Measurements from ENCODE around the gene PRSS38. TPM values are rescaled to one million over a fixed set of nuclear protein-coding genes. Genes with fewer than 3 reads are reported as not detected.

Gene PRSS38
- total RNA-seq, 1 experiment from 2014 or later = not detected

- POLR2A ChIA-PET = no interaction called here
- Mint-ChIP-seq H3K4me1 (ENCODE audit: insufficient read depth, unreplicated experiment) (peaks cover 19% of the 10 kb centered on the region), H3K27me3 (ENCODE audit: insufficient read depth, unreplicated experiment) (no peaks in the 10 kb centered on the region), H3K9me3 (ENCODE audit: unreplicated experiment) (no peaks in the 10 kb centered on the region), H3K4me3 (ENCODE audit: unreplicated experiment) (no peak overlapping the region), H3K36me3 (ENCODE audit: insufficient read depth, unreplicated experiment) (no peaks in the 10 kb centered on the region), H3K27ac (ENCODE audit: low read depth, unreplicated experiment) (no peak overlapping the region)
- CTCF ChIA-PET = interaction anchor here (0.6 kb wide), 1 partner anchor 28 kb away, joined by 4 read pairs; no protein-coding TSS in a partner anchor
- no peak for TF ChIP-seq CTCF (IDR thresholded peaks at IDR 0.05; ENCODE audit: unreplicated experiment)
- no peak for DNase-seq (ENCODE audit: unreplicated experiment)
- BruUV-seq (replicated peaks) = no TSS peak
- intact Hi-C loops (cut with micrococcal nuclease) = loop anchor here (5.0 kb wide), 1 partner anchor 82 kb away; no protein-coding TSS in a partner anchor
Measured at GRCh38 chr1:227889047-227889862, 73.8 kb downstream of the PRSS38 start.

- DNase-seq (ENCODE audit: unreplicated experiment) = no peak
- ChIA-PET CTCF (interaction anchor here (0.7 kb wide), 1 partner anchor 43 kb away, joined by 3 read pairs; no protein-coding TSS in a partner anchor), POLR2A (no interaction called here)
- intact Hi-C loops (cut with micrococcal nuclease) = loop anchor here (5.0 kb wide), 1 partner anchor 83 kb away; no protein-coding TSS in a partner anchor
- H3K9me3 Mint-ChIP-seq (ENCODE audit: unreplicated experiment) = no peaks in the 10 kb centered on the region
- H3K27me3 Mint-ChIP-seq (ENCODE audit: insufficient read depth, unreplicated experiment) = no peaks in the 10 kb centered on the region
- BruUV-seq (replicated peaks) = no TSS peak
- peaks cover 19% of the 10 kb centered on the region for H3K4me1 Mint-ChIP-seq (ENCODE audit: insufficient read depth, unreplicated experiment)
- no peaks in the 10 kb centered on the region for H3K36me3 Mint-ChIP-seq (ENCODE audit: insufficient read depth, unreplicated experiment)
- no peak overlapping the region for H3K4me3 Mint-ChIP-seq (ENCODE audit: unreplicated experiment)
- no peak overlapping the region for H3K27ac Mint-ChIP-seq (ENCODE audit: low read depth, unreplicated experiment)
- no peak for TF ChIP-seq CTCF (IDR thresholded peaks at IDR 0.05; ENCODE audit: unreplicated experiment)
Measured at GRCh38 chr1:227889863-227890405, 74.5 kb downstream of the PRSS38 start.

GRCh38 chr1:227890451-227891222 is 75.2 kb downstream of the PRSS38 start:
- no peaks in the 10 kb centered on the region for H3K36me3 Mint-ChIP-seq (ENCODE audit: insufficient read depth, unreplicated experiment)
- DNase-seq (ENCODE audit: unreplicated experiment) = no peak
- H3K9me3 Mint-ChIP-seq (ENCODE audit: unreplicated experiment) = no peaks in the 10 kb centered on the region
- H3K27ac Mint-ChIP-seq (ENCODE audit: low read depth, unreplicated experiment) = no peak overlapping the region
- intact Hi-C loops (cut with micrococcal nuclease) = no loop called here
- H3K27me3 Mint-ChIP-seq (ENCODE audit: insufficient read depth, unreplicated experiment) = no peaks in the 10 kb centered on the region
- H3K4me3 Mint-ChIP-seq (ENCODE audit: unreplicated experiment) = no peak overlapping the region
- POLR2A ChIA-PET = no interaction called here
- BruUV-seq (replicated peaks) = no TSS peak
- peaks cover 16% of the 10 kb centered on the region for H3K4me1 Mint-ChIP-seq (ENCODE audit: insufficient read depth, unreplicated experiment)
- CTCF ChIA-PET = interaction anchor here (0.7 kb wide), 1 partner anchor 42 kb away, joined by 3 read pairs; no protein-coding TSS in a partner anchor
- no peak for TF ChIP-seq CTCF (IDR thresholded peaks at IDR 0.05; ENCODE audit: unreplicated experiment)
